ENCODE results near the gene LYST.

- TF ChIP-seq CTCF (IDR thresholded peaks at IDR 0.05): no peak
- TF ChIP-seq POLR2A (IDR thresholded peaks at IDR 0.05): no peak
Measured at GRCh38 chr1:235875036-235875597, 8.4 kb upstream of the LYST start.
